GM12892 (cell line): ENCODE data around the gene LHFPL6.

ENCODE experiments used
- POLR2AphosphoS5 ChIP-seq: IDR thresholded peaks from 2 replicates; pipeline ENCODE4 v1.6.1; 2011; ENCODE audit warnings: low read depth, low read length, control low read depth
- TAF1 ChIP-seq: IDR thresholded peaks from 2 replicates; pipeline ENCODE4 v1.6.1; 2011; ENCODE audit warnings: low read depth, mild to moderate bottlenecking, control low read depth, low read length, borderline replicate concordance

- no peak for TF ChIP-seq POLR2AphosphoS5
- TF ChIP-seq TAF1: no peak
These were observed 22.0 kb downstream of the LHFPL6 start for GRCh38 chr13:39580881-39581575.
